GM12891 (cell line): ENCODE measurements around the gene NPHS1.

Experiments used
- POLR2A ChIP-seq: IDR thresholded peaks from 2 replicates; pipeline ENCODE4 v1.6.1; 2011; ENCODE audit warnings: low read depth, low read length, control low read depth
- POLR2AphosphoS5 ChIP-seq: IDR thresholded peaks from 2 replicates; pipeline ENCODE4 v1.6.1; 2011; ENCODE audit warnings: low read depth, low read length, control low read depth
- TAF1 ChIP-seq: IDR thresholded peaks from 2 replicates; pipeline ENCODE4 v1.6.1; 2011; ENCODE audit warnings: low read depth, low read length, control low read depth

DNA sequence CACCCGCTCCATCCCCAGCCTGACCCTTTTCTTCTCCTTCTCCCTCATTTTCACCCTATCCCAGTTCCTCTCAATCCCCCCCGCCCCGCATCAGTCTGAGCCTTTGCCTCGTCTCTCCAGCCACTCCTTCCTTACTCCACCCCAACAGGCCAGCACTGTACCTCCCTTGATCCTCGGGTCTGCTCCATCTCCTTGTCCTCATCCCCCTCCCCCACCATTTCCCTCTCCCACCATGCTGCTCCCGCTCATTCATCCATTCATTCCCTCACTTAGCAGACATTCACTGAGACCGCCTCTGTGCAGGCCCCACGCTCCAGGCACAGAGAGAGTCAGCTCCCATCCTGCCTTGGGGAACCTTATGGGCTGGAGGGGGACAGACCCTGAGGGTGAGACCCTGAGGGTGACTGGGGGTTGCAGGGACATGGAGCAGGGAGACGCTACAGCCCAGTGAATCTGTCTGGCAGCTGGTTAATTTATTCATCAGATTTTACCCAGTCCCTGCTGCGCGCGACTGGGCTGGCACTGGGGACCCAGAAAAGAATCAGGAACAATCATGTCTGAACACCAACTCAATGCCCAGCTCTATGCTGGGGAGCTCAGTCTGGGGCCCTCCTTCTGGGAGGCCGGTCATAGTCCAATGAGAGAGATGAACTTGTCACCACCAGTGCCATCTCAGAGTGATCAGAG is 76.1 kb downstream of the NPHS1 start:
- TF ChIP-seq POLR2AphosphoS5 (no peak), POLR2A (no peak), TAF1 (no peak)
